Right renal pelvis (tissue), 4 donors: Measurements from ENCODE around the gene TMEM63B. TPM values are rescaled to one million over a fixed set of nuclear protein-coding genes. Genes with fewer than 3 reads are reported as not detected.
"Not testable (repeated sequence)": the region's sequence is repeated elsewhere in the genome, so short reads cannot be mapped to it uniquely, and the experiment has no call there.

ENCODE experiments used
- DNase-seq, 4 donors: peaks; one replicate each; pipeline ENCODE4 v3.0.0-alpha.2; 2013; ENCODE audit warnings: low read depth in 4 of 4, low spot score in 3 of 4, missing footprints in 1 of 4
- polyA plus RNA-seq, 4 donors: library from polyadenylated mRNA; unstranded; fragments of 120-200 nt; gene quantifications; one replicate each; pipeline ENCODE4 v1.2.1, GENCODE V29; 2013; ENCODE audit not compliant: insufficient read length in 4 of 4

TMEM63B gene
- polyA plus RNA-seq, 4 donors = 29.9 to 35.4 (median 33.4) TPM

DNA sequence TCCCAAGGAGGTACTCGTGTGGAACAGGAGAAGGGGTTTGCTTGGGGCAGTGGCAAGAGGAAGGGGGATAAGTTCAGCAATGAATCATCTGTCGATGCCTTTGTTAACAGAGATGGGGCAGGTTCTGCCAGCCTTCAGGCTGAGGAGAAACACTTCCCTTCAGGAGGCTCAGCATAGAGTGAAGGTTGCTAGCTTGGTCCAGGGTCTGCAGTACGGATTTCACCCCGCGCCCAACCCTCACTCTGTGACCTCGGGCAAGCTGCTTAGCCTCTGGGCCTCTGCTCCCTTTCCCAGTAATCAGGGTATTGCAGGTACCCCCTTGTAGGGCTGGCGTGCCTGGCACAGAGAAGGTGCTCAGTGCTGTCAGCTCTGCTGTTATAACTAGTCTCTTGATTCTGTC is 38.8 kb downstream of the TMEM63B start:
- DNase-seq = no peak

DNA sequence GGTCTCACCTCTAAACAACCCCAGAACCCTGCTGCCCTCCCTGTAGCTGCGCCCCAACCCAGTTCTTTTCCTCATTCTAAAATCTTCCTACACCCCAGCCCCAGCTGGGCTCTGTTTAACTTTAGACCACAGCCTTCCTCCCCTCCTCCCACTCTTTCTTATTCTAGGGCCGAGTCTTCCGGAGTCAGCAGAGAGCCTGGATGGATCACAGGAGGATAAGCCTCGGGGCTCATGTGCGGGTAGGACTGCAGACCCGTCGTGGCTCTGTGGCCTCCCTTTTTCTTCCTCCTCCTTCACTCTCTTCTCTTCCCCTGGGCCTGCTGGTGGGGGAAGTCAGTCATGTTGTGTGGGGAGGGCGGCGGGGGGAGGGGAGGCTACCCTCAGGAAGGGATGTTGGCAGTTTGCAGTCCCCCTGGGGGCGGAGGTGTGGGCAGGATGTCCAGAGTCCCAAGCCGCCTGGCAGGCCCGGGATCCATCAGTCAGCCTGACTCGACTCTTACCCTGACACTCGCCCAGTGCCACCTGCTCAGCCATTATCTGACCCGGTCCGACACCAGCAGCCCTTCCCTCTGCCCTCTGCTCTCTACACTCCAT is 39.3 kb downstream of the TMEM63B start:
- DNase-seq = no peak

- no peak for DNase-seq
Observed at GRCh38 chr6:44167567-44167966, 40.2 kb downstream of the TMEM63B start.

DNA sequence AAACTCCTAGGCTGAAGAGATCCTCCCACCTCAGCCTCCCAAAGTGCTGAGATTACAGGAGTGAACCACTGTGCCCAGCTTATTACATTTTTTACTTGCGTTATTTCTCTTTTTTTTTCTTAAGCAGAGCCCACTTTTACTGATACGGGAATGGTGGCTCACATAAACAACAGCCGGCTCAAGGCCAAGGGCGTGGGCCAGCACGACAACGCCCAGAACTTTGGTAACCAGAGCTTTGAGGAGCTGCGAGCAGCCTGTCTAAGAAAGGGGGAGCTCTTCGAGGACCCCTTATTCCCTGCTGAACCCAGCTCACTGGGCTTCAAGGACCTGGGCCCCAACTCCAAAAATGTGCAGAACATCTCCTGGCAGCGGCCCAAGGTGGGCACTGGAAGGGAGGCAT is 41.8 kb downstream of the TMEM63B start:
- DNase-seq = no peak

- no peak for DNase-seq
Observed at GRCh38 chr6:44169886-44170570, 42.7 kb downstream of the TMEM63B start.

- DNase-seq = no peak
Observed at GRCh38 chr6:44171899-44172546, 44.7 kb downstream of the TMEM63B start.

DNA sequence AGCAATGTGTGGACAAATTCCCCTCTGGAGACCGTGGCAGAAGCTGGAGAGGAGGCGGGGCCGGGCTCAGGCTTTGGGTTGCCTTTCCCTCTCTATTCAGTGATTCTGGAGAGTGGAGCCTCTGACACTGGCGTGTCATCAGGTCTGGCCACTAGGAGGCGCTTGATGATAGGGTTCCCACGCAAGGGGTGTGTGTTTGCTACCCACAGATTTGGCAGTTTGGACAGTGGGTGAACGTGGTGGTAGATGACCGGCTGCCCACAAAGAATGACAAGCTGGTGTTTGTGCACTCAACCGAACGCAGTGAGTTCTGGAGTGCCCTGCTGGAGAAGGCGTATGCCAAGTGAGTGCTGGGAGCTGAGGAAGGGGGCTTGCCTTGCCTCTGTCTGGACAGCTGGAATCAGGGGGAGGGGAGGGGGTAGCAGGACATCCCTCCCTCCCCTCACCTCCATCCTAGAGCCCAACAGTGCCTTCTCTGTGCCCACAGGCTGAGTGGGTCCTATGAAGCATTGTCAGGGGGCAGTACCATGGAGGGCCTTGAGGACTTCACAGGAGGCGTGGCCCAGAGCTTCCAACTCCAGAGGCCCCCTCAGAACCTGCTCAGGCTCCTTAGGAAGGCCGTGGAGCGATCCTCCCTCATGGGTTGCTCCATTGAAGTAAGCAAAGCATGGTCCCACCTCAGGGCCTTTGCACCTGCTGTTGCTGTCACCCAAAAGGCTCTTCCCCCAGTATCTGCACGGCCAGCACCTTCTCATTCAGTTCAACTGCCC is 45.6 kb downstream of the TMEM63B start:
- DNase-seq = peak; percentile 41 to 69 (median 66)

DNA sequence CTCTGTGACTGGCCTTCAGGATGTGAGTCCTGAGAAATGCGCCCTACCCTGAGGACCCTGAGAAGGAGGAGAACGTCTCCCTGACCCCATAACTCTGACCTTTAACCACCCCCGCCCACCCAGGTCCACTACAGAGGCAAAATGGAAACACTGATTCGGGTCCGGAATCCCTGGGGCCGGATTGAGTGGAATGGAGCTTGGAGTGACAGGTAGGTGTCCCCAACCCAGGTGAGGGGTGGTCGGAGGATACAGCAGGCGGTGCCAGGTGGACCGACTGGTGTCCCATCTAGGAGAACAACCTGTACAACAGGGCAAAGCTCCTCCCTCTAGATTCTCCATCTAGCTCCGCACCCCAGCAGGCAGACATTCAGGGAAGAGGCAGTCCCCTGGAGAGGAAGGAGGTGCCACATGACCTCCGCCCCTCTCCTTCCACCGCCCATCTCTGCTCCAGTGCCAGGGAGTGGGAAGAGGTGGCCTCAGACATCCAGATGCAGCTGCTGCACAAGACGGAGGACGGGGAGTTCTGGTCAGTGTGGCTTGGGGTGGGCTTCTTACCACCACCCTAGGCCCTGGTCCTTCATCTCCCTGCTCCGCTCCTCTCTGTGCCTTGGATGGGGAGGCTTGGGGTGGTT is 48.9 kb downstream of the TMEM63B start:
- DNase-seq = no peak

- no peak for DNase-seq
Observed at GRCh38 chr6:44176762-44177509, 49.6 kb downstream of the TMEM63B start.

DNA sequence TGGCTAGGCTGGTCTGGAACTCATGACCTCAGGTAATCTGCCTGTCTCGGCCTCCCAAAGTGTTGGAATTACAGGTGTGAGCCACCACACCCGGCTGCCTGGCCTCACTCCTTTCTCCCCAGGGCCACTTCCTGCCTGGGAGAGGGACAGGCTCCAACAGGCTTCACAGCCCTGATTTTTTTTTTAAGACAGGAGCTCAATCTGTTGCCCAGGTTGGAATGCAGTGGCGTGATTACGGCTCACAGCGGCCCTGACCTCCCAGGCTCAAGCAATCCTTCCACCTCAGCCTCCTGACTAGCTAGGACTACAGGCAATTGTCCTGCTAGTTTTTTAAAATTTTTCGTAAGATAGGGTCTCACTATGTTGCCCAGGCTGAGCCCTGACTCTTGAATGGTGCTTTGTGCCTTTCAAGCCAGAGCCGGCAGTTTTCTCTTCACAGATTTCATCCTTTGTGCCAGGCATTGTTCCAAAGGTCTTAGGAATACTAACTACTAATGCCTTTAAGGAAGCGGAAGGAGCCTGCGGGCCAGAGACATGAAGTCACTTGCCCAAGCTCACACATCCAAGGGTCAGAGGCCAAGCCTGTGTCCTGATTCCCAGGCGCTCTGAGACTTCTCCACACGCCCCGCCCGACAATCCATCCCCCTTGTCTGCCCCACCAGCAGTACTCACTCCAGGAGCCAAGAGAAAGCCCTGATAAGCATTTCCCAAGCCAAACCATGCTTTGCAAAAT is 50.5 kb downstream of the TMEM63B start:
- no peak for DNase-seq

GRCh38 chr6:44178424-44179071 is 51.2 kb downstream of the TMEM63B start:
- no peak for DNase-seq

DNA sequence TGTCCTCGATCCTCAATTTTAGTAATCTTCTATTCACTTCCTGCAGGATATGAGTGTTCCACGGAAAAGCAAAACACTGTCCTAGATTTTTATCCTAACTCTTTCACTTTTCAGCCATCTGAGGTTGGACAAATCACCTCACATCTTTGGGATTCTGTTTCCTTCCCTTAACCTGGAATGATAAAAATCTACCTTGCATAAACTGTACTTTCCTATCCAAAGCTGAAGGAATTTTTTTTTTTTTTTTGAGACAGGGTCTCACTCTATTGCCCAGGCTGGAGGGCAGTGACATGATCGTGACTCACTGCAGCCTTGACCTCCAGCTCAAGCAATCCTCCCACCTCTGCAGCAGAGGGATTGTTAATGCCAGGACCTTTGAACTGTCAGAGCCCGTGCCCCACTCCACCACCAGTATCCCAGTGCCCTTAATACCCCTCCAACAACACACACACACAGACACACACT is 51.8 kb downstream of the TMEM63B start:
- no peak for DNase-seq

DNA sequence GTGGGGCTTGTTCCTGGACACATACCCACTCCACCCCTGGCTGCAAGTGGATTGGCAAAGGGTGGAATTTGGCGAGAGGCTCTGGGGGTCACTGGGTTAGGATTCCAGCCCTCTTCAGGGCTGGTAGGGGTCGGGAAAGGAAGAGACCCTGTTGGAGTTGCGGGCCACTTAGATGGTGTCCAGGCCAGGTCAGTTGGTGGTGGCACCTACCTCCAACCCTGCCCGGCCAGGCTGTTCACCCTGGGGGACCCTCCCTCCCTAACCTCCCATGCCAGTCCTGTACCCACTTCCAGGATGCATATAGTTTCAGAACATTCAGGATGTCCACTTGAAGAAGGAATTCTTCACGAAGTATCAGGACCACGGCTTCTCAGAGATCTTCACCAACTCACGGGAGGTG is 52.3 kb downstream of the TMEM63B start:
- DNase-seq = no peak

DNA sequence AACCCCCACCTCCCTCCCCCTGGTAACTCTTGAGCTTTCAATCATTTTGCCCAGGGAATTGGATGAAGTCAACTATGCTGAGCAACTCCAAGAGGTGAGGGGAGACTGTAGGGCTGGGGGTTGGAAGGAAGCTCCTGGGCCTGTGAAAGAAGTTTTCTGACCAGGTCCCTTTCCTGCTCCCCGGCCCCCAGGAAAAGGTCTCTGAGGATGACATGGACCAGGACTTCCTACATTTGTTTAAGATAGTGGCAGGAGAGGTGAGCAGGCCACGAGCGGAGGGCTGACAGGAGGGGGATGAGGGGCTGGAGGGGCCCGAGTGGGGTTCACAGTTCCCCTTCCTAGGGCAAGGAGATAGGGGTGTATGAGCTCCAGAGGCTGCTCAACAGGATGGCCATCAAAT is 53.1 kb downstream of the TMEM63B start:
- no peak for DNase-seq

GRCh38 chr6:44180886-44181285 is 53.5 kb downstream of the TMEM63B start:
- DNase-seq = no peak

DNA sequence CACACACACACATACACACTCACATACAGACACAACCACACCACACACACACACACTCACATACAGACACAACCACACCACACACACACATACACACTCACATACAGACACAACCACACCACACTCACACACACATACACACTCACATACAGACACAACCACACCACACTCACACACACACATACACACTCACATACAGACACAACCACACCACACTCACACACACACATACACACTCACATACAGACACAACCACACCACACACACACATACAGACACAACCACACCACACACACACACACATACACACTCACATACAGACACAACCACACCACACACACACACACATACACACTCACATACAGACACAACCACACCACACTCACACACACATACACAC is 54.4 kb downstream of the TMEM63B start:
- DNase-seq = not testable (repeated sequence)

DNA sequence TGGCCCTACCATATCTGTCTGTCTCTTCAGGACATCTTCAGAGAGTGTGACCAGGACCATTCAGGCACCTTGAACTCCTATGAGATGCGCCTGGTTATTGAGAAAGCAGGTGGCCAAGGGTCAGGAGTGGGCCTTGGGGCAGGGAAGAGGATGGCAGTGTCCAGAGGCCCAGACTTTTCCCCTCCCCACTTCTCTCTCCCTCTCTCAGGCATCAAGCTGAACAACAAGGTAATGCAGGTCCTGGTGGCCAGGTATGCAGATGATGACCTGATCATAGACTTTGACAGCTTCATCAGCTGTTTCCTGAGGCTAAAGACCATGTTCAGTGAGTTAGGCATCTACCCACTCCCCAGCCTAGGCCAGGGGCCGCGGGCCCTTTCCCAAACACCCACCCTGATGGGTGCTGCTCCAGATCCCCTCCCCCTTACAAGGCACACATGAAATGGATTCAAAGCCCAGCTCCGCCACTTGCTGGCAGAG is 55.6 kb downstream of the TMEM63B start:
- no peak for DNase-seq

DNA sequence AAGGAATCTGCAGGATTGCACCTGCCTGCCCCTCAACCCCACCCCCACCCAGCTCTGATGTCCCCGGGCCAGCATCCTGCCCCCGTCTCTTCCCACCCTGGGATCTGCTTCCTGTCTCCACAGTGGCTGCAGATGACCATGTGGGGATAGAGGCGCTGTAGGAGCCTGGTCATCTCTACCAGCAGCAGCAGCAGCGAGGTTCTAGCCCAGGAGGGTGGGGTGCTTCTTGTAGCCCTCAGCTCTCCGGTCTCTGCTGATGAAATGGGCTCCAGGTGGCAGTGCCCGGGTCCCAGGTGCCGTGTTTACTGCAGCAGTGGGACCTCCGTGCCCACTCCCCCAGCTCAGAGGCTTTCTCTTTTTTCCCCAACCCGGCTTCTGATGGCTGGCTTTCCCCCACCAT is 56.4 kb downstream of the TMEM63B start:
- DNase-seq = no peak

- DNase-seq = not testable (repeated sequence)
Observed at GRCh38 chr6:44185356-44185755, 58.0 kb downstream of the TMEM63B start.
